Stimulated activated CD8-positive, alpha-beta memory T cell treated with anti-CD3 and anti-CD28 coated beads, Interleukin-4, amount 100 ng/mL, for 24 hours (primary cell): ENCODE measurements around the gene SLX4IP.
"Not testable (repeated sequence)": the region's sequence is repeated elsewhere in the genome, so short reads cannot be mapped to it uniquely, and the experiment has no call there.

Source experiments
- DNase-seq: peaks from one replicate; pipeline ENCODE4 v3.0.0-alpha.2; 2020; ENCODE audit warnings: low read depth

Gene SLX4IP

DNA sequence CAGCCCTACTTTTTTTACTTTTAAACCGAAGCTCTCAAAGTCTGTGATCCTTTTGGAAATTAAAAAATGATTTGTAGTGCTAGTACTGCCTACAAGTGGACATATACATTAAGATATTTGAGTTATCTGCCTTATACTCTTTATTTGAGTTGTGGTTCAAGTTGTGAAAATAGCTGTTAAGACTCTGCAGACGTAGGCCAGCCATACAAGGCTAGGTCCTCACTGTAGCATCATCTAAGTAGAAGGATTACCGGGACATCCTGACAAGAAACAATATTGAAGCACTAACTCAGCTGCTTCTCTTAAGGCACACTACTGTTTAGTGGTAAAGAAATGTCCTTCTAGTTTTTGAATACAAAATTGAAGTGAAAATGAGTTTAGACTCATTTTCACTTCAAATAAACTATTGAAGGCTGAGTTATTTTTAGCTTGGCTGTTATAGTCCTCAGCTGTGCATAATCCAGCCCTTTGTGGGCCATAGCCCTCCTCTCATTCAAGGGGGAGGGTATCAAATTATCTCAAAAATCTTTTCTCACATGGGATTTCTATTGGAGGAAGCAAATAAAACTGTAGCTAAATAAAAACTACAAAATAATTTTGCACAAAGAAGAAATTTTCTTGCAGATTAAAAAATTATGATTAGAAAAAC, 170.6 kb downstream of the SLX4IP start:
- DNase-seq, result no peak

DNA sequence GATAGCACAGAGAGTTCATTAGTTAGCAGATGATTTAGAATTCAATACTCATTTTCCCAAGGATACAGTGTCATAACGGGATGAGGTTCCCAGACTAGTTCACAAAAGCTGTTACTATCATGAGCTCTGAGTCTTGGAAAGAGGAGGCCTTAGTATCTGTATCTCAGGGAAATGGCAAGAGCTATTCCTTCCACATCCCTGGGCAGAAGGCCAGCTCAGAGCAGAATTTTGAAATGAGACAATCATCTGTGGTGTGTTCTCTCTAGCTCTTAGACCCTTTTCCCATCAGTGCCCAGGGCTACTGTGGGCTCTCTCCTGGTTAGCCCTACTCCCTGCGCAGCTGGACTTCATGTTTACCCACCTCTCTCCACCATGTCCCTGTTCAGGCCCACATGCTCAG, 174.2 kb downstream of the SLX4IP start:
- no peak for DNase-seq

DNA sequence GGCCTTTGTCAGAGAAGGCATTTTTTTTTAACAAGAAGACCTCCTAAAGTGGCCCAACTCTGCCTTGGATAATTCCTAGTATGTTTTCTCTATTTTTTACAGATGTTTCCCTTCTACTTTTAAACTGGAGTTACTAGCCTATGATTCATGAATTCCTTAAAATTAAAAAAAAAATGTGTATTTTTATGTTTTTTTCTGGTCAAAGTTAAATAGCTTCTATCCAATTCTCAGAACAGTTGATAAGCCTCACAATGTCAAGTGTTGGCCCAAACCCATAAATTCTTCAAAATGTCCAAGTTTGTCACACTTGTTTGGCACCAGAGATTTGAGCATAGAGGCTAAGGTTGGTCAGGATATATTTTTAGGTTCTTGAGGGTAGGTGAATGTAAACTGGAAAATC, 174.7 kb downstream of the SLX4IP start:
- DNase-seq, result no peak

DNA sequence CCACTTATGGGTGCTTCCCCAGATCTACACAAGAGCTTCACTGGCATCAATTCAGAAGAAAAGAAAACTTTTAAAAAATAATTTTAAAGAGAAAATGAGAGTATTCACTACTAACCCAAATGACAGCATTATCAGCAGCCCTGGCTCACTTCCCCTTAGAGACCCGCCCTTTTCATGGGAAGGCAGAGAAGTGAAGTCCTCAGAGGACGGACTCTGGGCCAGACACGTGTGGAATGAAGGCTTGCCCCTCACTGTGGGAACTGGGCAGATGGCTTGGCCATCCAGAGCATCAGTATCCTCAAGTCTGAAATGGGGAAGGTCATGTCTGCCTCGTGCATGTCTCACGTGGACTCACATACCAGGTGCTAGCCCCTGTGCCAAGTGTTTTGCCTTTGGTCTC, 175.1 kb downstream of the SLX4IP start:
- DNase-seq, result no peak

DNA sequence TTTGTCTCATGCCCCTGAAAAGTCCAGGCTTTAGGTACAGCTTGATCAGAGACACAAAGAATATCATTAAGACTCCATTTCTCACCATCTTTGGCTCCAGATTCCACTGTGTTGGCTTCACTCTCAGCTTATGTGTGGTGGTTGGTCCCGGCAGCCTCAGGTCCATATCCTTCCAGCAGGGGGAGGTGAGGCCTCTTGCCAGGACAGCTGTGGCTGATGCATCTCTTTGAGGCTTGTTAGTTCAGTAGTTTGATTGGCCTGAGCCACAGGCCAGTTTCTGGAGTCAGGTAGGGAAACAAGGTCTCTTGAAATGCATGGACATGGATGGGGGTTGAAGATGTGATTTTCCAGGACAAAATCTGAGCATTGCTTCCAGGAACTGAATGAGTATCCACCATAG, 176.3 kb downstream of the SLX4IP start:
- no peak for DNase-seq

DNA sequence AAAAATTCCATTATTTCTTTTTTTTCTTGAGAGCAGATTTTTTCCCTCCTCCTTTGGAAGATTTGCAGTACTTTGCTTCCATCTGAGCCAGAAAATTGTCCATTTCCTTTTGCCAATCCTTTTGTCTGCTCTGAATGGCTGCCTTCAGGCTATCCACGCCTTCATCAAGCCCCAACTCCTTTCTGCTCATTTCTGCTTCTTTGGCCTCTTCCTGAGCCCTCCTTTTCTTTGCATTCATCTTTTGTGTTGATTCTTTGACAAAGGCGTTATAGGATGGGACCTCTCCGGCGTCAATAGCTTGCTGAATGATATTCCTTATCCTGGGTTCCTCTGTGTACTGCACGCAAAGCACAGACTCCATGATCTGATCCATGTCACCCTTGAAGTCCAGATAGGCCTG, 178.3 kb downstream of the SLX4IP start:
- not testable (repeated sequence) for DNase-seq

DNA sequence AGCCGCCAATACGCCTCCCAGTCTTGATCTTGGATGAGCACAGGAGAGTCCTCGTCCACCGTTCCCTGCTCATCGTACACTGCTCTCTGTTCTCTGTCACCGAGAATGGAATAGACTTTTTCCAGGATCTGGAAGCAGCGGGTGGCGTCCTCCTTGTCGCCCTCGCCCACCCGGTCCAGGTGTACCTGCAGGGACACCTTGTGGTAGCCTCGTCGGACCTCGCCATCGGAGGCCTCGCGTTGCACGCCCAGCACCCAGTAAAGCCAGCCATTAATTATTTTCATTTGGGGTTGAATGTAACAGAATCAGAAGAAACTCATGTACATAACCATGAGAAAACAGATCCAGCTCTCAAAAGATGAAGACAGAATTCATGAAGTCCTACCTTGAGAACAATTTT, 178.8 kb downstream of the SLX4IP start:
- no peak for DNase-seq

DNA sequence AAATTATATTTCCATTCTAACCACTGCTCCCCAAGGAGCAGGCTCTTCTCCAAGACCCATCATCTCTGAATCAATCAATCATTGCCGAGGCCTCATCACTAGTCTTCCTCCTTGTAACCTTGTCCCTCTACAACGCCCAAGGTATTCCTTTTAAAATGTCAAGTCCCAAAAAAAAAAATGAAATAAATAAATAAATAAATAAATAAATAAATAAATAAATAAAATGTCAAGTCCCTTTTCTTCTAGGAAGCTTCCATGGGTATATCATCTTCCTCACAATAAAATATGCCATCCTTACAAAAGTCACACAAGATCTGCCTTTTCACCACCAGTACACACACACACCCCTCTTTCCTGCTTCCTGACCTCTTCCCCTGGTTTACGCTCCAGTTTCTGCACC, 181.1 kb downstream of the SLX4IP start:
- DNase-seq, result no peak

DNA sequence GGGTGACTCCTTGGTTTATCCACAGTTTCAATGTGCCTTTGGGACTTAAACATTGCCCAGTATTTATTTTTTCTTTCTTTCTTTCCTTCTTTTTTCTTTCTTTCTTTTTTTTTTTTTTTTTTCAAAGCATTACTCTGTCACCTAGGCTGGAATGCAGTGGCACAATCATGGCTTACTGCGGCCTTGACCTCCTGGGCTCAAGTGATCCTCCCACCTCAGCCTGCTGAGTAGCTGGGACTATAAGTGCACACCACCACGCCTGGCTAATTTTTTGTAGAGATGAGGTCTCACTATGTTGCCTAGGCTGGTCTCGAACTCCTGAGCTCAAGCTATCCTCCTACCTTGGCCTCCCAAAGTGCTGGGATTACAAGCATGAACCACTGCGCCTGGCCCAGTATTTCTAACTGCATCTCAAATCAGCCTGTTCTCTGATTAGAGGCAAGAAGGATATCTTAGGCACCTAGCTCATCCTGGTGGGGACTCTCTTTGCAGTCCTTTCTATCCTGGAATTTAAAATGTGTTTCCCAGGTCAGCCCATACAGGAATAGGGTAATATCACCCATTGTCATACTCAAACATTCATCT, 182.5 kb downstream of the SLX4IP start:
- not testable (repeated sequence) for DNase-seq

DNA sequence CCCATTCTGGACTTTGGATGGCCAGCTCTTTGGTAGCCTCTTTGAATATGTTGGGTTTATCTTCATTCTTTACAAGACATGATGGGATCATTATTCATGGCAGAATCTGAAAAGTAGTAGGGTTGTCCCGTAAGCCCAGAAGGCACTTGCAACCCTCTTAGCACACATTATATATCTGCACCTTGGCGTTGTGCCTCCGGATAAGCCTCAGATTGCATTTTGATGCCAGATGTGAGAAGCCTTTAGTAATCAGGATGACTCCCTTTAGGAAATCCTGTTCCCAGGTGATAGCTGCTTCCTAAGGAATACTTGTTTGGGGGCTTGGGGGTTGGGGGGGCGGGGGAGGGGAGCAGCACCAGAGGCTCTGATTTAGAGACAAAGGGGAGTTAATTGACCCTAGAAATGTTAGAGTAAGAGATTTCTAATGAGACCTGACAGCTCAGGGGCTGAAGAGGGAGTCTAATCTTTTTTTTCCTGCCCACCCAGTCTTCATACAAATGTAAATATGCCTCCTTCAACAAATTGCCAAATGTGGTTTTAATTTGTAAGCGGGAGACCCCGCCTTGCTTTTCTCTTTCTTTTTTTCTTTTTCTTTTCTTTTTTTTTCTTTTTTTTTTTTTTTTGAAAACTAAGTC, 183.6 kb downstream of the SLX4IP start:
- DNase-seq, result no peak

DNA sequence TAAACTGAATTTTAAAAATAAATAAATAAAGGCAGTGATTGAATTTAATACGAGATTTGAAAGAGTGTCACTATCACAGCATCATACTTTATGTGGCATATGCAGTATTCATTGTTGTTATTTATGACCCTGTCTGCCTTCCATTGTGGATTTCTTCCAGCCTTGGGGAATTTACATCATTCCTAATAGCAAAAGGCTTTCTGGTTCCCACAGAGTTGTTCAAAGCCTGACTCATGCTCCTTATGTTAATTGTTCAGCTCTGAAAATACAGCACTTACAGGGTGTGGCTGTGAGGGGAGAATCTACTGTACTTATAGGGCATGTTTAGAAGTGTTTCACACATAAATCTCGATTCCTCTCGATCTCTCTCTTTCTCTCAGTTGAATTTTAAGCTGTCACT, 184.3 kb downstream of the SLX4IP start:
- no peak for DNase-seq

DNA sequence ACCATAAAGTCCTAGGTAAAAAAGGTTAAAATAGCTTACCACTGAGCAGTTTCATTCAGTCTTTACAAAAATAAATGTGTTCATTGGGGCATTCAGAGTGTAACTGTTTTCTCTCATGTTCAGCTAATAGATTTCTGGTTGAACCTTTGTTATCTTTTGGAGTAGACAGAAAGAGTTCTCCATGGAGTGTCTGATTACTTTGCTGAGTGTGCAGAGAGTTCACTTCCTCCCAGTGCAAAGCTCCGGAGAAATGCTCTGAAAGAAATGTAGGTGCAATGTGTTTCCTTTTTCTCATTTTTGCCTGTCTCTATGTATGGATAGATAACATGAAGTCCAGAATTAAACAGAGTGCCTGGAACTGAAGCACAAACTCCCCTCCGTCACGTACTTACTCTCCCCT, 186.0 kb downstream of the SLX4IP start:
- no peak for DNase-seq

DNA sequence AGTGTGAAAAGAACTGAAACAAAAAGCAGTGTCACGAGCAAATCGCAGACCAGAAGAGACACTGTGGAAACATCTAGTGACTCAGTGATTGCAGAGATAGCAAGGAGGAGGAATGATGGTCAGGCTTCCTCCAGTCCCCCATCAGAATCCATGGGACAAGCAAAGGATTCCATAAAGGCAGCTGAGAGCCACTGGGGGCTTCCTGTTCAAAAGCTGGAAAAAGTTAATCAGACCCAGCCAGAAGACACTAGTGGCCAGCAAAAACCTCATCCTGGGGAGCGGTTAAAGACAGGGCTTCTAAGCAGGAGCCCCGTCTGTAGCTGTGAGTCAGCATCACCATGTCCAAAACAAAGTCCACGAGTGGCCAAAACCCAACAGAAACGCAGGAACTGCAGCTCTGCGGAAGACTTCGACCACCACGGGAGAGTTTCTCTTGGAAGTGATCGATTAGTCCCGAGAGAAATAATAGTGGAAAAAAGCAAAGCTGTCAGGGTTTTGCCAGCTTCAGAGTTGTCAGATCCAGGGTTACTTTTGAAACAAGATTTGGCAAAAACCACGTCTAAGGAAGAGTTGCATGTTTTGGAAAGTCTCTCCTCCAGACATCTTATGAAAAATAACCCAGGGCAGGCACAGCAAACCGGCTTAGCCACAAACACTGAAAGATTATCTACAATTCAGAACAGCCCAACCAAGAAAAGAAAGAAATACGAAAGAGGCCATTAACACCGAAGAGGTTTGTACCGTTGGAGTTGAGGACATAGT, 187.7 kb downstream of the SLX4IP start:
- no peak for DNase-seq

DNA sequence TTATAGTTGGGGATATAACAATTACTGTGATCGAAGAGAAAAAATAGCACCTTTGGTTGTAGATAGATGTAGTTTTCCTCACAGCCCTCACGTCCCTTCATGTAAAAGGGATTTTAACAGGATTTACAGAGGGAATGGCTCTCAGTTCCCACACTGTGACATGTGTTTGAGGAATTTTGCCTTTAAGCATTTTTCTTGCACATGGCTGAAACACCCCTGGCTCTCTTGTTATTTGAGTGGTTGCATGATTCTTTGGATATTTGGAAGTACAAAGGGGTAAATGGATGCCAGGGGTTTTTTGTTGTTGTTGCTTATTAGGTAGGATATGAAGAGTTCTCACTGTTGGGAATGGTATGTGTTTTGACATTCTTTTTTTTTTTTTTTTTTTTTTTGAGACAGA, 190.5 kb downstream of the SLX4IP start:
- DNase-seq, result no peak

DNA sequence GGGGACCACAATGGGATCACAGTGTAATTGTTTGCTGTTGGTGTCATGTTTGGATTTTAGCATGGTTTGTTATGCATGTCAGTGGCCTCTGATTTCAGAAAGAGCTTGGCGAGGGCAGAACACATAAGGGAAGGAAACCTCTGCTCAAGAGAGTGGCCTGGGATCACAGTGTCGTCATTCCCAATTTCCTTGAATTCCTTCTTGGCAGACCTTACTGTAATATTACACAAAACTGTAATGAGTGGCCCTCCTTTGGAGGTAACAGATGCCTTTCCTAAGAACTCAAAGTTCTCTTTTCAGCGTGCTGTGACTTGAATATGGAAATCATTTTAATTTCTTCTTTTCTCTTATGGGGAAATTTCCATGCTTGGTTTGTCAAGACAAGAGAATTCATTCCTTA, 191.8 kb downstream of the SLX4IP start:
- no peak for DNase-seq

DNA sequence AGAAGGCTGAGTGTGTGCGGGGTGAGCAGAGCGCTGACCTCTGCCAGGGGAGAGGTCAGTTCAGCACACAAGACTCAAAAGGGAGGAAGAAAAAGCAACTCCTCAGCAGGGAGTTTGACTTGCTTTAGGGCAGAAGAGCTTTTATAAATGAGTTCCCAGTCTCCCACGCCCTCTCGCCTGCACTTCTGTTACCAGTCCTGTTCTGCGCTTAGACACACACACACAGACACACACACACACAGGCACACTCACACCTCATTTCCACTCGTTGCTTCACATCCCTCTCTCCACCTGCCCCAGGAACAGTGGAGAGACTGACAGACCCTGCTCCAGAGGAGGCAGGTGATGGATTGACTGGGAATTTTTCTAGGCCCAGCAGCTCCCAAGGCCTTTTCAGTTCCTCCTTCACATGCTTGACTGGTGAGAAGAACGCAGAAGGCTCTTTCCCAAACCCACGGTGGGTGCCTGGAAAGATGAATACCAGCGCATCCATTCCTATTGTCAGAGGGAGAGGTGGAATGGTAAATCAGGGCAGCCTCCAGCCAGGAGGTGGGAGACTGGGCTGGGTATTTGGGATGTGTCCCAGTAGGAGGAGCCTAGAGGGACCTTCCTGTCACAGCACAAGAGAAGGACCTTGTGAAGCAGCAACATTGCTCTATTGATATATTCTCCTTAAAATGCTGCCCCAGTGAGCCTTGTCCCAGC, 195.0 kb downstream of the SLX4IP start:
- no peak for DNase-seq

DNA sequence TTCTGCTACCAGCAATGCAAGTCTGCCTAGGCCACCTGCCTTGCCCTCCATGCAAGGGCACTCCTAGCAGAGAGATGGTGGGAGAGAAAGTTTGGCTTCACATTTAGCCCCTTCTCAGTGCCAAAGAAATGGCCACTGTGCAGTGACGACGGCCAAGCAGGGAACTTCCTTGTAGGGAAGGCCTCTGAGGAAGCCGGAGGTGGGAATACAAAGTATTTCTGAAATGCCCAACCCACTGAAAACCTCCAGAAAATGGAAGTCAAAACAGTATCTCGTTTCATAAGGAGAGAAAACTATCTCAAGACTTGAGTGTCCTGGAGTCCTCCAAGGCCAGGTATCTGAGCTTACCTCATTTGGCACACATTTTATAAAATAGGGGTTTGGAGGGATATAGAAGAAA, 196.0 kb downstream of the SLX4IP start:
- DNase-seq, result no peak

DNA sequence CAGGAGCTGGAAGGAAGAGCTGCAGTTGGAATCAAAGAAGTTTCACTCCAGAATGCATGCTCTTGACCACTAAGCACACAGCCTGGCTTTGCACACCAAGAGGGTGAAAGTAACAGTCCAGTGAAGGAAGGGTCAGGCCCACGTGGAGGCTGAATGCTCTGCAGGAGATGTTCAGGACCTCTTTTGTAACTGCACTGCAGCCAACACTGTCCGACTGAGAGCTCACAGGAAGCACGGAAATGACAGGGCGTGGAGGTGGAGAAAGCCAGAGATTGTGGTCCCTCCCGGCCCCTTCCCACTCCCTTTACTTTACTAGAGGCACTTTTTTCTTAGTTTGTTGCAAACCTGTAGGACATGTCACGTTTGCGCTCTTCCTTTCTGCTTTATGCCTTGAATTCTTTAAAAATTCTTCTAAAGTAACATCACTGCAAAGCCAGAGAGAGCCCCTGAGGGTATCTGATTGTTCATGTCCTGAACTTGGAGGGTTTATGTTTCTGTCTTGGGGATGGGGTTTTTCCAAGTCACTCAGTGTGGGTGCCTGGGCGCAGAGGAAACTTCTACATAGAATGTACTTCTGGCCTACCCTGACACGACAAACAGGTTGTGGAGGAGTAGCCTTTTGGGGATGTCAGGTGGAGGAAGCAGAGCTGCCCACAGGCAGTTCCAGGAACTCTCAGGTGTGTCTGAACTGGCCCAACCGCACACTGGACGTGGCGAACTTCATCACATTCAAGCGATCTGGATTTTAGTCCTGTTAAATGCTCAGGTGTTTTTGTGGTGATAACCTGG, 197.8 kb downstream of the SLX4IP start:
- no peak for DNase-seq

DNA sequence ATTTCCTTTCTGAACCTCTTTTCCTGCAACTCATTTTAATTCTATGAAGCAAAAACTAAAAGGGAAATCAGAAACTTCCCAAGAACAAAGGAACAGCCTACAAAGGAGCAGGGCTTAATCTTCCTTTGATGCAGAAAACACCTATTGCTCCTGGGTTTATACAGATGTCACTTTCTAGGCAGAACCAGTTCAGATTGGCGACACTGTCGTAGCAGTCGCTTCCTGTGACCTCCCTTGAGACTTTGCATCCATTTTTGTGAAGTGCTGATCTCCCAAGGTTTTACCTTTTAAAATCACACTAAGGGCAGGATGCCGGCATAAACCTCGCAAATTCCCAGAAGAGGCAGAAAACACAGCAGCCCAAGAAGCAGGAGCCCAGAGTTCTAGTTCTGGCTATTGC, 198.6 kb downstream of the SLX4IP start:
- no peak for DNase-seq

DNA sequence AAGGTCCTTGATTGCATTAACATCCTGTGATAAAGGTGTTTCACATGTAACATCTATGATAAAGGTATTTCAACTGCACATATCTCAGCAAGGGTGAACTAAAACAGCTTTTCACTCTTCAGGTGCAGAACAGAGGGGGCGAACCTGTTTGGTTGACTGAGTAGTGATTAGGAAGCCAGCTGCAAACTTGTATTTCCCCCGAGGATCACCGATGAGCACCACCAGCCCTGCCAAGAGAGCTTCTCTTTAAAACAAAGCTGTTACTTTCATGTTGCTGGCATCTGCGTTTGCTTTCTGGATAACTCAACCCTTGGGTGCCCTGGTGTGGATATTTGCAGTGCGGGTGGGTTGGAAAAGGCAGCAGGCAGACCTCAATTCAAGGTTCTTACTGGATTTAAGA, 199.1 kb downstream of the SLX4IP start:
- DNase-seq, result no peak

DNA sequence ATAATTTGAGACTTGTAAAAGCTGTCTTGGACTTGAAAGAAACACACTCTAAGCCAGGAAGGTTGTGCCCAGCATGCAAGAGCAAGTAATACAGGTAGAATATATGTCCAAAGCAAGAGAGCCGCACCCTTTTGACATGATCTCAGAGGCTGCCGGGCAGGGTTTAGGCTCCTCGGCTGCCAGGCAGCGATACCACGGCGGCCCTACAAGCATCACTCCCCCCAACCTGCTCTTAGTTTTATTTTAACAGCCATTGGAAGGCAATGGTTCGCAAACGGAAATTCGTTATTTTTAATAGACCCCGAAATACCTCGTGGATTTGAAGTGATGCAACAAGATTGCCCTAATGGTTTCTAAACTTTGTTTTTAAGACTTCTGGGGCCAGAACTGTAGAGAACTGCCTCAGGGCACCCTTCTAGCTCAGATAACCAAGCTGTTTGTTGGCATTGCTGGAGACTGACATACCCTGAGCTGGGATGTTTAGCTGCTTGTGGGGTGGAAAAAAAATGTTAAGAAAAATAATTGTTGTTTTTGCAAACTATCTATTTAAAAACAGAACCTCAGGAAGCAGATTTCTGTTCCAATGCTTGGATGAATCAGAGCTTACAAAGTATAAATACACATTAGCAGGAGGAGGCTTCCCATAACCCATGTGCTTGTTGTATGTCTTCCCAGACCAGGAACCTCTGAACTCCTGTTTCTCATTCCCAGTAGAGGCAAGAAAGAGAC, 199.7 kb downstream of the SLX4IP start:
- no peak for DNase-seq
